OCI-LY7 (cell line): ENCODE measurements around the gene CARTPT.

Source experiments
- EZH2phosphoT487 ChIP-seq: fragments of 200-600 bp; sonication (generic); IDR thresholded peaks from 2 replicates; pipeline ENCODE4 v1.6.1; 2018; ENCODE audit warnings: low read depth, borderline replicate concordance, mild to moderate bottlenecking, mixed run types, antibody characterized with exemption, low read length, moderate library complexity, mixed read lengths
- TF ChIP-seq, protein P1 (sequence below): fragments of 200-600 bp; sonication (generic); conservative IDR thresholded peaks from 2 replicates; pipeline ENCODE4 v1.5.1; 2014; ENCODE audit warnings: mild to moderate bottlenecking, antibody characterized with exemption, low read length, moderate library complexity, mixed read lengths

DNA sequence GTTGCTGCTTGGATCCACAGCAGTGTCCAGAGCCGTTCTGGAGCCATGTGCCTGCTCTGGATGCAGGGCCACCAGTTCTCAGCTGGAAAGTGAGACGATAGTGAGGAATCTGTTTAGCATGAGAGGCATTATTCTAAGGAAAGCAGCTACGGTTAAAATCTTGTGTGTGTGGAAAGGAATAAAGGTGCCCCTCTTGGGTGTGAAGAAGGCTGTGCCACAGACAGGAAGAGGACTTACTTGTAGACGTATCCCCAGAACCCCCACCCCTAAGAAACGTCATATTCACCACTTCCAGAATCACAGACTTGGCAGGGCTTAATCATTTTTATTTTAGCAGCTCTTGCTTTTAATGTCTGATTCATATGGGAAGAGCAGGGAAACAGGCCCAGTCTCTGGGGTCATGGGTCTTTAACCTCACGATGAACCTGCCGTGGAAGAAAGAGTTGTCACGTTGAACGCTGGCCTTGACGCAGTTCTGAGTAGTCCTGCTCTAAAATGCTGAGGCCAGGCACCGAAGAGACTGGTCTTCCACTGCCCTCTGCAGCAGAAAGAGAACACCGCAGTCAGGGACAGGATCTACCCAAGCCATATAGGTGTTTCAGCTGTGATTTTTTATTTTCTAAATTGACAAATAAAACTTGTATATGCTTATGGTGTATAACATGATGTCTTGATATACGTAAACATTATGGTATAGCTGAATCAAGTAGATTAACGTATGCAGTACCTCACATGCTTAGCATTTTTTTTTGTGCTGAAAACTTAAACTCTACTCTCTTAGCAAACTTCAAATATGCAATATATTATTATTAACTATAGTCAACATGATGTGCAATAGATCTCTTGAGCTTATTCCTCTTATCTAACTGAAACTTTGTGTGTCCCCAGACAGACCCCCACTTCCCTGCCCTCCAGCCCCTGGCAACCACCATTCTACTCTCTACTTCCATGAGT, 38.8 kb downstream of the CARTPT start:
- TF ChIP-seq, protein P1, sequence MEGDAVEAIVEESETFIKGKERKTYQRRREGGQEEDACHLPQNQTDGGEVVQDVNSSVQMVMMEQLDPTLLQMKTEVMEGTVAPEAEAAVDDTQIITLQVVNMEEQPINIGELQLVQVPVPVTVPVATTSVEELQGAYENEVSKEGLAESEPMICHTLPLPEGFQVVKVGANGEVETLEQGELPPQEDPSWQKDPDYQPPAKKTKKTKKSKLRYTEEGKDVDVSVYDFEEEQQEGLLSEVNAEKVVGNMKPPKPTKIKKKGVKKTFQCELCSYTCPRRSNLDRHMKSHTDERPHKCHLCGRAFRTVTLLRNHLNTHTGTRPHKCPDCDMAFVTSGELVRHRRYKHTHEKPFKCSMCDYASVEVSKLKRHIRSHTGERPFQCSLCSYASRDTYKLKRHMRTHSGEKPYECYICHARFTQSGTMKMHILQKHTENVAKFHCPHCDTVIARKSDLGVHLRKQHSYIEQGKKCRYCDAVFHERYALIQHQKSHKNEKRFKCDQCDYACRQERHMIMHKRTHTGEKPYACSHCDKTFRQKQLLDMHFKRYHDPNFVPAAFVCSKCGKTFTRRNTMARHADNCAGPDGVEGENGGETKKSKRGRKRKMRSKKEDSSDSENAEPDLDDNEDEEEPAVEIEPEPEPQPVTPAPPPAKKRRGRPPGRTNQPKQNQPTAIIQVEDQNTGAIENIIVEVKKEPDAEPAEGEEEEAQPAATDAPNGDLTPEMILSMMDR = peak; percentile 51
- no peak for TF ChIP-seq EZH2phosphoT487
